CD4-positive, alpha-beta T cell treated with Interleukin-4 for 4 hours (primary cell): ENCODE measurements around the gene AIP.

ENCODE experiments used
- DNase-seq: peaks from one replicate; pipeline ENCODE4 v3.0.0-alpha.2; 2020

AIP gene

DNA sequence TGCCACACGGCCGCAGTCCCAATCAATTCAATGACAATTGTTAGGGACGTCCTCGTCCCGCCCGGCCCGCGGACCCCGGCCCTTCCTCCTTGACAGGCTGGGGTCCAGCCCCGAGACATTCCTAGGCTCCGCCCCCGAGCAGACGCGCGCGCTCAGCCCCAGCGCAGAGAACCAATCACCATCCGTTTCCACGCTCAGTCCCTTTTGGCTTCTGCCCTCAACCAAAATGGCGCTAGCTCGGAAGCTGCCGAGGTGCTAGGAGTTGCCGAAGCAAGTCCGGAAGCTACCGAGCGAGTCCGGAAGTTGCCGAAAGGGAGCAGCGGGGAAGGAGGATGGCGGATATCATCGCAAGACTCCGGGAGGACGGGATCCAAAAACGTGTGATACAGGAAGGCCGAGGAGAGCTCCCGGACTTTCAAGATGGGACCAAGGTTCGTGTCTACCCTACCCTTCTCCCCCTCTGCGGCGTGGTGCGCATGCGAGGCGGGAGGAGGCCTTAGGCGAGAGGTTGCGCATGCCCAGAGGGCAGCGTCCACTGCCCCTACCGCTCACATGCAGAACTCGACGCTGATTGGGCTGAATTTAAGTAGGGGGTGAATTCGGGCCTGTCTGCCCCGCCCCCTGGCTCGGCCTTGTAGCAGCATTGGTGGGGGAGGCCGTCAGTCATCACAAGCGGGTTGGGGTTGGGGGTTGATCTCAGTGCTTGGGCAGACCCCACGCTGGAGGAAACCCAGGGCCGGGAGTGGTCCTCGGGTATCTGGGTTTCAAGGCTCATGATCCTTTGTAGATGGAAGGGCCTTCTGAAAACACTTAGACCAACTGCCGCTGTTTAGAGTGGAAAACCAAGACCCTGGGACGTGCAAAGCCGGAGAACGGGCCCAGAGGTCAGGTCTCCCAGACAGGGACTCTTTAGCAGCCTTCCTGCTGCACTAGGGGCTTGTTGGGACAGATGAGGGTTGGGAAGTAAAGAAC is at the start of gene AIP:
TSS of gene AIP (plus strand) at position 200 of the 972 bp plus-strand sequence. CDS start at position 333, 133 bp downstream.
- DNase-seq, result peak; percentile 98

DNA sequence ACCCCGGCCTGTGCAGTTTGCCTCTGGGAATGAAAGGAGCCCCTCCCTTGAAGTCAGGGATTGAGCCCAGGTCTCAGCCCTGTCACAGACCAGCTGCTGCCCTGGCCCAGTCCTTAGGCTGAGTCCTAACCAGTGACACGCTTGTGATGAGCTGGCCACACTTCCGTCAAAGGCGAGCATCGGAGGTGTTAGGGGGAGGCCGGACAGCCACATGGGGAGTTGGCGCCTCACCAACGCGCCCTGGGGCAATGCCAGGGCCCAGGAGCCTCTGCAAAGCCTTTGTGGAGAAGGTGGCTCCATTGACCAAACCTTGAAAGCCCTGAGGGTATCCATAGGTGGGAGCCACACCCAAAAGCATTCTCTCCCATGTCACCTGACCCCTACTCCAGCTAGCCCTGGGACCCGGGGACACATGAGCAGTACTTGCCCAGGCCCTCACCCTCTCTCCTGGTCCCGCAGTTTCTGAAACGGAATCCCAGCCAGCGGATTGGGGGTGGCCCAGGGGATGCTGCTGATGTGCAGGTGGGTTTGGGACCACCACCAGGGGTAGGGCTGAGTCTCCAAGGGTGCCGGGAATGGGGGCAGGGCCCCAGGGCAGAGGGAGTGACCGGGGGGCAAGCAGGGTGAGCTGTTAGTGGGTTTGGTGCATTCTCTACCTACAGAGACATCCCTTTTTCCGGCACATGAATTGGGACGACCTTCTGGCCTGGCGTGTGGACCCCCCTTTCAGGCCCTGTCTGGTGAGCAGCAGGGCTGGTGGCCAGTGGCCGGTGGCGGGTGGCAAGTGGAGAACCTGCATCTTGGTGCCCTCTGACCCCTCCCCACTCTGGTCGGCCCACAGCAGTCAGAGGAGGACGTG is 49.1 kb upstream of the AIP start:
- DNase-seq, result no peak

DNA sequence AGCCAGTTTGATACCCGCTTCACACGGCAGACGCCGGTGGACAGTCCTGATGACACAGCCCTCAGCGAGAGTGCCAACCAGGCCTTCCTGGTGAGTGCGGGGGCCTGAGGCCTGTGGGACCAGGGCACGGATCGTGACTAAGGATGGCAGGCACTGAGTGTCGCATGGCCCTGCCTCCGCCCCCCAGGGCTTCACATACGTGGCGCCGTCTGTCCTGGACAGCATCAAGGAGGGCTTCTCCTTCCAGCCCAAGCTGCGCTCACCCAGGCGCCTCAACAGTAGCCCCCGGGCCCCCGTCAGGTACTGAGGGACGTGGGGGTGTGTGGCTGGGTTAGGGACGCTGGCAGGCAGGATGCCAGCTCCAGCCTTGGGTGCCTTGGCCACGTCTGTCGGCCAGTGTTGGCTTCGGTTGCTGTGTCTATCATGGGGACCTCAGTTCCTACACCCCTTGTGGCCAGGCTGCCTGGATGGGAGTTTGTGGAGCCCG is 48.4 kb upstream of the AIP start:
- no peak for DNase-seq

DNA sequence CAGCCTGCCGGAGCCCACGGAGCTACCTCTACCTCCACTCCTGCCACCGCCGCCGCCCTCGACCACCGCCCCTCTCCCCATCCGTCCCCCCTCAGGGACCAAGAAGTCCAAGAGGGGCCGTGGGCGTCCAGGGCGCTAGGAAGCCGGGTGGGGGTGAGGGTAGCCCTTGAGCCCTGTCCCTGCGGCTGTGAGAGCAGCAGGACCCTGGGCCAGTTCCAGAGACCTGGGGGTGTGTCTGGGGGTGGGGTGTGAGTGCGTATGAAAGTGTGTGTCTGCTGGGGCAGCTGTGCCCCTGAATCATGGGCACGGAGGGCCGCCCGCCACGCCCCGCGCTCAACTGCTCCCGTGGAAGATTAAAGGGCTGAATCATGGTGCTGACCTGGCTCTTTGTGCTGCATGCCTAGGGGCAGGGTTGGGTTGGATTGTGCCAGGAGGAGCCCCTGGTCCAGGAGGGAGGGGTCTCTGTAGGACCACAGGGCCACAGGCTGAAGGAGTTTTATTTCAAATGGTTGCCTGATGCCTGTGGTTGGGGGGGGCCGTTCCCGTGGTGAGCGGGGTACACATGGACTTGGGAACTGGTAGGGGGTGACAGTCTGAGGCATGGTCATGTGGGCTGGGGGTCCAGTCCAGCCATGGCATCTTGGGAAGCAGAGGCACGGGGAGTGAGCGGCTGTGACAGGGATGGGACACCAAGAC is 47.6 kb upstream of the AIP start:
- peak; percentile 46 for DNase-seq

DNA sequence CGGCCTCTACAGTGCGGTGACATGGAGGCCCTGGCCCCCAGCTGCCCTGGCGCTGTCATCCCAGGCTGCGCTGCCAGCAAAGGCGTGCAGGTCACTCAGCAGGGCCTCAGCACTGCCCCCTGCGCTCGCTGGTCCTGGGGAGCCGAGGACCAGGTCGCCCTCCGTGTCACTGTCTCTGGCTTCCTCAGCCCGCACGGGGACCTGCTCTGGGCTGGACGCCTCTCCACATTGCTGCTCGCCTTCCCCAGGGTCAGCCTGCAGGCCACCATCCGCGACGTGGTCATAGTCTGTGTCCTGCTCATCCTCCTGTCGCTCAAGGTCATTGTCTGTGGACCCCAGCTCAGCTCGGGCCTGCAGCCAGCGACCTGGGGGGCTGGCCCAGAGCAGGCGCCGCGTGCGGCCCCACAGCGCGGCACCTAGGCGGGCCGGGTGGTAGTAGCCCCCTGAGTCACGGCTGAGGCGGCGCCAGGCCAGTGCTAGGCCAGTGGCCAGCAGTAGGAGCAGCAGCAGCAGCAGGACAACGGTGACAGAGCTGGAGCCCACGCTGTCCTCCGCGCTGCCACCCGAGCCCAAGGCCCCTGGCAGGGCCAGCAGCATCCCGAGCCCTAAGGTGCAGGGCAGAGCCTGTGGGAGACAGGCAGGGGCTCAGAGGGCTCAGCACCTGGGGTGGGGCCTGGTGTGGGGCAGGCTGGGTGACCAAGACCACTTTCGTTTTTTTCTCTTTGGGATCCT is 46.9 kb upstream of the AIP start:
- no peak for DNase-seq

DNA sequence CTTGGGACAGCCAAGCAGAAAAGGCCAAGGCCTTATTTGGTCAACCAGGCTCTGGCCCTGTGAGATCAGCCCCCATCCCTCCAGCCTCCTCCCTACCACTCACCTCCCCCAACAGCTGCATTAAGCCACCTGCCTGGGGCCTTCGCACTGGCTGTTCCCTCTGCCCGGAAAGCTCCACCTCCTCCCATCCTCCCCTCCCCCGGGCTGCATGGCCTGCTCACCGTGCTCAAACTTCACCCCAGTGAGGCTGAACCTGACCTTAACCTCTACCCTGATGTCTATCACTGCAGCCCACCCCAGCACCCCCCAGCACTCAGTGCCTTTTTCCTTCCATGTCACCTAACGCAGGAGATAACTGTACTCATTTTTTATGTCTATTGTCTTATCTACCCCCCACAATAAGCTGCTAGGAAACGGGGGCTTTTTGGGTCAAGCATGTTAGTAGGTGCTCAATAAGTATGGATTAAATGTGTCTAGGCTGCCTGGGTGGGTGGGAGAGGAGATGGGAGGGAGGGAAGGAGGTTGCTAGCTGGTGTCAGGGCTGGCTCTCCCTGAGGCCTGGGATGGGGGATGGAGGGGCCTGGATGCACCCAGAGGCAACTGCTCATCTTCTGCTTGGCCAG is 46.3 kb upstream of the AIP start:
- DNase-seq, result peak; percentile 59

DNA sequence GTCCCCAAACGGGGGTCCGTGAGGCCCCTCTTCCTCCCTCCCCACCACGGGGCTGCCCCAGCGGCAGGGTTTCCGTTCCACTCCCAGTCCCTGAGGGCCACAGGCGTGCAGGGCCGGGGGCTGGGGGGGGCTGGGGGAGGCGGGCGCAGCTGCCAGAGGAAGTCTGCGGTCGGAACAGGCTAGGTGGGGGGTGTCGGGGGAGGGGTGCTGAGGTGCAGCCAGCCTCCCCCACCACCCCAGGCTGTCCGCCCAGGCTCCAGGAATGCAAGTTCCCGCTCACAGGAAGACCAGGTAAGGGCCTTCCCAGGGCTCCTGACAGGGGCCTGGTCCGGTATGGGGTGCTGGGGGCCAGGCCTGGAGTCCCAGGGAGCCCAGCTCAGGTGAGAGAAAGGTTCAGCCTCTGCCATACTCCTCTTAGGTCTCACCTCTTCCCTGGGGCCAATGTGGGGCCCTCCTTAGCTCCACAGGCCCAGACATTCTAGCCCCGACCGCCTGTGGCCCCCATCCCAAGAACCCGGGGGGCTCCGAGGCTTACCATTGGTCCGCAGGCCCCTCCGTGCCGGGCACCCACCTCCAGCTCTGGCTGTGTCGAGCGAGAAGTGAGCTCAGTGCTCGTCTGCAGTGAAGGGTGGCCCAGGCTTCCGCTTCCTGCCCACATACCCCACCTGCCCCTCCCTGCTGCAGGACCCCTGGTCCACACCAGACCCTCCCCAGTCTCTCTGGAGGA is 45.6 kb upstream of the AIP start, which contains the start of gene PTPRCAP:
TSS of gene PTPRCAP (minus strand) at position 601 of the 727 bp plus-strand sequence. CDS start at position 538, 63 bp downstream.
- DNase-seq, result peak; percentile 70

DNA sequence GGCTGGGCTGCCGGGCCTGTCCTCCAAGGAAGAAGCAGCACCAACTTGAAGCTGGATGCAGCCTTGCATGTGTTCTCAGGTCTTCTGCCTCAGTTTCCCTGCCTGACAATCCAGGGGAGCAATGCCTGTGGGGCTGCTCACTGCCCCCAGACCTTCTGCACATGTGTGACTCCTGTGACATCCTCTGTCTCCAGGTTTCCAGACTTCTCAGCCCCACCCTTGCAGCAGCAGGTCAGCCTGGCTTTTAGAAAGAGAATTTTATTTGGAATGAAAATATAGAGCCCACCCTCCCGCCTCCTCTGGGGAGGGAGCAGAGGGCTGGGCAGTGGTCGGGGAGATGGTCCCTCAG is 45.0 kb upstream of the AIP start:
- no peak for DNase-seq

DNA sequence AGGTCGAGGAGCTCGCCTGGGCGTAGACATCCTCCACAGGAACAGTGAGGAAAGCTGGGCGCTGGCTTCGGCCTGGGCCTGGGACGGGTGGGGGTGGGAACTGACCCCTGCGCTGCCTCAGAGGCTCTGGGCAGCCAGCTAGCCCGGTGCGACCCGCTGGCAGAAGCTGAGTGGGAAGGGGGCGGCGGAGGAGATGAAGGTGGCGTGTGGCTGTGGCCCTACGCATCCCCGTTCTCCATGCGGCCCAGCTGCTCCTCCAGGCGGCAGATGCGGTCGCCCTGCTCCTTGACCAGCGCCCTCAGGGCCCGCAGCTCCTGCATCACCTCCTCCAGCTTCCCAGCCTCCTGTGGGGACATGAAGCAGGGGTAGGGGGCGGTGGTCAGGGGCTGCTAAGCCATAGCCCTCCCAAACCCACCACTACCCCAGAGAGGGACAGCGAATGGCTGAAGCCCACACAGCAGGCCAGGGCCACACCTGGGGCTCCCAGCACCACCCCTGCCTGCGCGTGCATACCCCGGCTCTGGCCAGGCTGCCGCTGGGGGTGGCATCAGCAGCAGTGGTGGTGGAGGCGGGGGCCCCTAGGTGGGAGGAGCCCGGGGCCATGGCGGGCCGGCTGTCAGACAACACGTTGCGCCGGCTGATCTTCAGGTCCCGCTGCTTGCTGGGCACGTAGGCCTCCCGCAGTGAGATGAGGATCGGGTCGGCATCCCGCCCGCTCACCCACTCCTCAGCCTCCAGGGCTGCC is 44.5 kb upstream of the AIP start:
- DNase-seq, result peak; percentile 72

DNA sequence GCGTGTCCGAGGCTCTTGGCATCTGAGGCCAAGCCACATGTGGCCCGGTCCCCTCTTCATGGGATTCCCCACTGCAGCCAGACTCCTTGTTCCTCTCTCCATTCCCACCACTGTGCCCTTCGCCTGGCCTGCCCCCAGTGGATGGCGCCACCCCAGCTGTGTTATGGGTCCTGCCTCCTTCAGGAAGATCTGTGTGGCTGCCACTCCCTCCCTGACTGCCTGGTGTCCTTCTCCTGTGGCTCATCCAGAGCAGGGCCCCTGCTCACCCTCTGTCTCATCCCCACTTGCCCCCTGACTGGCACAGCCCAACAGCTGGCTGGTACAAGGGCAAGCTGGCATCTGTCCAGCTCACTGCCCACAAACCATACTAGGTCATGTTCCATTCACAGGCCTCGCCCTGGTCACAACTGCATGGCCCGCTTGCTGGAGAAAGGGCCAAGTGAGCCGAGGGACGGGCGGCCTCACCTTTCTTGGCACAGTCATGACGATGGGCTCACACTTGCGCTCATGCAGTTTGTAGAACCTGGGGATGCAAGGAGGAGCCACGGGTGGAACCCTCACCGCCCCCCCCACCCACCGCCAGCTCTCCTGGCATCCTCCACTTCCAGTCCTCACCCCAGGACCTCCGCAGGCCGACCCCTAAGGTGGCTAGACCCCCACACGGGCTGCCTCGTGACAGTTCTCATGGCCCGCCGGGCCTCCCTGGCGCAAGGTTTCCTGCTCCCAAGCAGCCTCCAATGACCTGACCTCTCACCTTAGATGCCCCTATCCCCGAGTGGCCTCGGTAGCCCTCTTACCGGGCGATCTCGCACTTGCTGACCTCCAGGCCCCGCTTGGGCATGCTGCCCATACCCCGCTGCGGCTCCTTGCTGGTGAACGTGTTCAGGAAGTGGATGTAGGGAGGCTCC is 43.3 kb upstream of the AIP start:
- no peak for DNase-seq

DNA sequence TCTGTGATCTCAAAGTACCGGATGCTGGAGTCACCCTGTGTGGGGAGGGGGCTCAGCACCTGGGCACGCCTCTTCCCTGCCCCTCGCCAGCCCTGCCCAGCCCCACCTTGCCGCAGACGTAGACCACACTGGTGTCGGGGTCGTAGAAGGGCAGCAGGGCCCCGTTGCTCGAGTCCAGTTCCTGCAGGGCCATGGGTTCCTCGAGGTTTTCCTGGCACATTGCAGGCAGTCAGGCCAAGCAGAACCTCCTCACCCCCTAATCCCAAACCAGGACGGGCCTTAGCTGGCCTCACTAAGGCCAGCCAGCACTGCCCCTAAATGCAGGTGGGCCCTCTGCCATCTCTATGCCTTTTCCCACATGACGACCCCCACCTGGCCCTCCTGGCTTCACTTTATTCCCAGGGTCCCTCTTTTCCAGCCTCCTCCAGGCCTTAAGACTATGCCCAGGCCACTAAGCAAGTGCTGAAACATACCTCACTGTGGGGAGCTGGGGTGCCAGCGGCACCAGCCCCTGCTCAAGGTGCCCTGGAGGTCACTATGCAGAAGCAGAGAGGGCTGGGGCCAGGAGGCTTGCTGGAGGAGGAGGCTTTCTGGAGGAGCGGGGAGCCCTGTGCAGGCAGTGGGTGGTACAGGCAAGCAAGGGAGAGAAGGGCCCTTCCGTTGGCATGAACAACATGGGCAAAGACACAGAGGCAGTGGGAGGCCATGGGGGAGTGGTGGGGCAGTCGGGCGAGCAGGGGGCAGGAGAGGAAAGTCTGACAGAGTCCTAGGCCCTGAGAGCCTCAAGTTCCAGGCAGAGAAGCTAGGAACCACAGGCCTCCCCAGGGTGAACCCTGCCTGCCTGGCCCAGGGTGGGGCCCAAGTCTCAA is 42.4 kb upstream of the AIP start:
- no peak for DNase-seq

DNA sequence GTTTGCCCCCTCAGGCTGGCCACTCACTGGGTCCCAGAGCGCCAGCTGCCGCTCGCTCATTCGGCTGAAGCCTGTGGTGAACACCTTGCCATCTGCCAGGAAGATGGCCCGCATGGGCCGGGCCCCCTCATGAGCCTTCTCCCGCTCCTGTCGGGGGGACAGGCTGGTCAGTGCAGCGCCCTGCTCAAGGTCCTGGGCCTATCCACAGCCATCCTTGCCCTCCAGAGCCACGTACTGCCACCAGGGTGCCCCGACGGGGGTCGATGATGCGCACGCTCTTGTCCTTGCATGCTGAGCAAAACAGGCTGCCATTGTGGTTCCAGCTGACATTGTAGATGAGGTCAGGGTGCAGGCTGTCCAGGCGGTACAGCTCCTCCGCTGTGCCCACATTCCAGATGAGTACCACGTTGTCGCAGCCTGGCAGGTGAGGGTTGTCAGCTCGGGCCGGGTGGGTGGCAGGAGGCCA is 41.7 kb upstream of the AIP start:
- DNase-seq, result no peak

DNA sequence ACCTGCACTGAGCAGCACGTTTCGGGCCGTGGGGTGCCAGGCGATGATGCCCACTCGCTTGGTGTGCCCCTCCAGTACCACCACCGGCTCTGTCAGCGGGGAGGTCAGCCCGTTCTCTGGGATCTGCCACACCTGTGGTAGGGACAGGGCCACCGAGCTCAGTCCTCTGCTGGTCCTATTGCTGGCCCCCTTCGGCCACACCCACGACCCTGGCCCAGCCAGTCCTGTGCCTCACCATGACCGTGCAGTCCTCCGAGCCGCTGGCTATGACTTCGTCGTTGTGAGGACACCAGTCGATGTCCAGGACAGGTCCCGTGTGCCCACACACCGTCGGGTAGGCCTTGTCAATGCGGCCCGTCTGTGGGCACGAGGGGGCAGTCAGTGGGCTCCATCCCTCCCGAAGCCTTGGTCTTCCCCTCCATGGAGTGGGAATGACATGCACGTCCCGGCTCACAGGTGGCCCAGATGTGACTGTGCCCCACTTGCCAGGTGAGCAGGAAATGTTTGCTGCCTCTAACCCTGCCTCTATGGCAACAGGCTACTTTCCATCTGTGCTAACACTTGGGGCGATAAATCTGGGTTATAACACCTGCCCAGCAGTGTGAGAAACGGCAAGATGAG is 41.0 kb upstream of the AIP start:
- DNase-seq, result no peak

DNA sequence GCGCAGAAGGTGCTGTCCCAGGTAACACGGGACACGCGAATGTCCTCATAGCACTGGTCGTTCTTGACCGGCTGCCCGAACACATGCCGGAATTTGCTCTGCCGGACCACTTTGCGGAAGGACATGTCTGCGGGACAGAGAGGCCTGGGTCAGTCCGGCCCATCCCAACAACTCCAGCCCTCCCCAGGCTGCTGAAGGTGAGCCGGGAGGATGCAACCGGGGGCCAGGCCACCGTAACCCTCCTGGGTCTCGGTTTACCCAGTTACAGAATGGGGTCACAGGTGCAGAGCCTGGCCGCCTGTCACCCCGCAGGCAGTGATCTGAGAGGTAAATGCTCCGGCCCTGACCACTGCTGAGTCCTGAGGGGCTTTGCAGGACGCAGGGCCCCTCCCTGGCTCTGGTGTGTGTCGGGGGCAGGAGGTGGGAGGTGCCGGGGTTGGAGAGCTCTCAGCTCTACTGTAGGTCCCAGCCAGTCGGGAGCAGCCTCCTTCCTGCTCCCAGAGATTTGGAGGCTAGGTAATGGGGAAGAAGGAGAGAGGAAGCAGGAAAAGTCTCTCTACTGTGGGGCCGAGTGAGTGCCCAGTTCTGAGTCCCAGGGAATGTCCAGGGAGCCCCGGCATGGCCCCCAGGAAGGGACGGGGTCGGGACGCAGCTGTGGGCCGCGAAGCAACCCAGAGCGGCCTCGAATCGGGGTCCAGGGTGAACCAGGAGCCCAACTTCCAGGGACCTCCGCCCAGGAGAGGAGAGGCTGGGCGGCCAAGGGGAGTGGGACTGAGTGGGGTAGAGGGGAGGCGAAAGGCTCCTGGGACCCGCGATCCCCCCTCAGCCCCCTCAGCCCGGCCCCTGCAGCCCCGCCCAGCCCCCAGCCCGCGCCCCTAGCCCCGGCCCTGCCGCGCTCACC is 40.1 kb upstream of the AIP start:
- DNase-seq, result no peak

DNA sequence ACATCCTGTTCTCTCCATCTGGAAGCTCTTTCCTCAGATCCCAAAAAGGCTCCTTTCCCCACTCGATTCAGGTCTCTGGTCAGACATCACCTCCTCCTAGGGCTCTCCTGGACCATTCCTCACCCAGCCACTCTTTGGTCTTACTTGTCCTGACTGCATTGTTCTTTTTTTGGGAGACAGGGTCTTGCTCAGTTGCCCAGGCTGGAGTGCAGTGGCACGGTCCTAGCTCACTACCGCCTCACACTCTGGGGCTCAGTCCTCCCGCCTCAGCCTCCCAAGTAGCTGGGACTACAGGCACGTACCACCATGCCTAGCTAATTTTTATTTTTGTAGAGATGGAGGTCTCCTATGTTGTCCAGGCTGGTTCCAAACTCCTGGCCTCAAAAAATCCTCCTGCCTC is 37.3 kb upstream of the AIP start:
- no peak for DNase-seq

DNA sequence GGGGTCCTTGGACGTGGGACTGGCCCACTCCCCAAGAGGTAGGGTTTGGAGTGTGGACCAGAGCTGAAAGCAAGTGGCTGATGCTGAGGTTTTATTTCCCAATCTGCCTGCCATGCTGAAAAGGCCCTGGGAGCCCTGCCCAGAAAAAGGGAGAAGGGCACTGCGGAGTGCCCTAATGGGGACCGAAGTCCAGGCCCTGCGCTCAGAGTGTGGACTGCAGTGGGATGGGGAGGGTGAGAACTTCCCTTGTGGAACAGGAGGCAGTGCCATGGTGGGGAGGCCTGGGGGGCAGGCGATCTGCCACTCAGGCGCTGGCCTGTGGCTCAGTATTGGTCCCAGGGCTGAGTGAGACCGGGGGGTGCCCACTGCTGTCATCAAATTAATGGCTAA is 34.6 kb upstream of the AIP start:
- DNase-seq, result no peak
